HG03460 (cell line): ENCODE measurements around the gene RABL6.
A peak's percentile ranks its signal among the peaks of the same experiment; 100 is the strongest.
"Not testable (repeated sequence)": the region's sequence is repeated elsewhere in the genome, so short reads cannot be mapped to it uniquely, and the experiment has no call there.

Source experiments
- ATAC-seq: cut with Tn5 transposase; IDR thresholded peaks from one replicate; pipeline ENCODE4 v1.9.1; 2021; ENCODE audit not compliant: unreplicated experiment

RABL6 gene

DNA sequence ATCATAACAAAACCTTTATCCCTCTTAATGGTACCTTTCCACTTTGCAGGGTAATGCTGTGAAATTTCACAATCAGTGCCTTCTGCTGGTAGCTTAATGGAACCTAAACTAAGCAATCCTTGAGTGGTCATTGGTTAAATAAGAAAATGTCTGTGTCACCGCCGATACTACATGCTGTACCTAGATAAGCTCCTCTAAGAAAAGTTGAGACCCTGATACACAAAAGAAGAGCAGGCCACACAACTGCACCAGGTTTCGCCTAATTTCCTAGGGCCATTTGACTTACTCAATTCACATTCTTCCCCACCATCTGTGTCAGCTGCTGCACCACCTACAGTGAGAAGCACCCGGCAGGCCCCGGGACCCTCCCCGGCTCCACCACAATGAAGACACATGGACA, 67.4 kb downstream of the RABL6 start:
- ATAC-seq: no peak

DNA sequence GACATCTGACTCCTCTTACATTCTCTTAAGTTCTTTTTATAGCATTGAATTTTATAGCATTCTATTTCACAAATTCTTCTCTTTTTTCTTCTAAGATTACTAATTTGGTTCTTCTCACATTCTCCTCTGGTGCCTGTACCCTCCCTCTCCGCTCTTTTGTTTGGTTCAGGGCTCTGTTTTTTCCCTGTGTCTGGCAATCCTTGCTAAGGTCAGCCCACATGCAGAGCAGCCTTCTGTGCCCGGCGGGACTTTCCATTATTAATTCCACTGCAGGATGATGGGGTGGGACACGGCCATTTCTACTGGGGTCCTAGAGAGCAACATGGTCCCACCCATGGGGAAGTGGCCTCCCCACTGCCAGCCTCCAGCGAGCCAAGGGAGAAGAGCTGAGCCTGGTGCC, 68.7 kb downstream of the RABL6 start:
- no peak for ATAC-seq

DNA sequence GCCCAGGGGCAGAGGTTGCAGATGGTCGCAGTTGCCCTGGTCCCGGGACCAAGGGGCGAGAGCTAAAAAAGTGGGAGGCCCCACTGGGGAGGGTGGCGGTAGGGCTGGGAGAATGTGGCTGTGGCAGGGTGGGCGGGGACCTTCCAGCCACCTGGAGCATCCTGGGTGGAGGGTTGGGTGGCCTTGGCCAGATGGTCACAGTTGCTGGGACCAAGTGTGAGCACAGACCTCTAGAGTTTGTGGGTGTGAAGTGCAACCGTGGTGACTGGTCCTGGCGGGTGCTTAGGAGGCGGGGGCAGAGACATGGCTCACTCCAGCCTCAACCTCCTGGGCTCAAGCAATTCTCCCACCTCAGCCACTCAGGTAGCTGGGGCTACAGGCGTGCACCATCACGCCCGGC, 72.9 kb downstream of the RABL6 start:
- no peak for ATAC-seq

DNA sequence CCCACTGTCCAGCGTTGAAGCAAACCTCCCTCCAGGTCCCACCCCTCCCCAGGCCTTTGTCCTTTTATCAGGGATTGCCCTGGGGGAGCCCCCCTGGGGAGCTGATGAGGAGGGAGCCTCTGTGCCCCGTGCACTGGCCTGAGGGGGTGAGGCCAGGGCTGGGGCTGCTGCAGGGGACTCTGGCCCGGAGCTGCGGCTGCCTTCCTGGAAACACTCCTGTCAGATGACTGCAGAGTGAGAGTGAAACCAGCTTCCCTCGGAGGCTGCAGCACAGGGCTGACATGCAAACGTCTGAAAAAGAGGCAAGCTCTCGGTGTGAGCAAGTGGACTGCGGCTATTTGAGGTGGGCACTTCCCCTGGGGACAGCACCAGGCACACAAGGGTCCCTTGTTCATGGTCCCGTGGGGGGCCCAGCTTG, 74.0 kb downstream of the RABL6 start:
- ATAC-seq: peak; percentile 41

DNA sequence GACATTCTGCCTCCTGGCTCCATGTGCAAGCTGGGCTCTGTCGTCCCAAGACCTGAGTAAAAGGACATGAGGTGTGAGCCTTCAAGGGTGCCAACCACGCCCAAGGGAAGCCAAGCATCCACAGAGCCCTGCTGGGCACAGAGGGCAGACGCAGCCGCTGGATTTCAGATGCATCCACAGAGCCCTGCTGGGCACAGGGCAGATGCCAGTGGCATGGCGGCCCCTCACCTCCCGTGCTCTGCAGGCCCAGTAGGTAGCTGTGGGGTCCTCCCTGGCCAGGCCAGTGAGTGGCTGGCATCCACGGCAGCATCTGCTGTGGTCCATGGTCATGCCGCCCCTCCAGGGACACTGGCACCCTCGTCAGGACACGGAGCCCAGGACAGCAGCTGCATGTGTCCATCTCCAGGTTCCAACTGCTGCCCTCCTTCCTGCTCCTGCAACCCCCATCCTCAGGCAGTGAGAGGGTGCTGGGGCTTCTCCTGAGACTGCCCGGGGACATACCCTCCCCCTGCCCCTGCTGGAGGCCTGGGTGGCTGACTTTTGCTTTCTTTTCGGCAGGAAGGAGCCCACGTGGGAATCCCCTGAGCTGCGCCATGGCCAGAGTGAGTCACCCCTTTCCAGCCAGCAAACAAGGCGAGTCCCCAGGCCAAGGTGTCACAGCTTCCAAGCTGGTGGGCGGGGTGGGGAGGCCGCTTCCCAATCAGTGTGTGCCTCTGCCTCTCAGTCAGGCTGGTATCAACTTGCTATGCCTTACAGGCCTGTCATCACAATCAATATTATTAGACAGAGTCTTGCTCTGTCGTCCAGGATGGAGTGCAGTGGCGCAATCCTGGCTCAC, 74.6 kb downstream of the RABL6 start:
- ATAC-seq: peak; percentile 30

DNA sequence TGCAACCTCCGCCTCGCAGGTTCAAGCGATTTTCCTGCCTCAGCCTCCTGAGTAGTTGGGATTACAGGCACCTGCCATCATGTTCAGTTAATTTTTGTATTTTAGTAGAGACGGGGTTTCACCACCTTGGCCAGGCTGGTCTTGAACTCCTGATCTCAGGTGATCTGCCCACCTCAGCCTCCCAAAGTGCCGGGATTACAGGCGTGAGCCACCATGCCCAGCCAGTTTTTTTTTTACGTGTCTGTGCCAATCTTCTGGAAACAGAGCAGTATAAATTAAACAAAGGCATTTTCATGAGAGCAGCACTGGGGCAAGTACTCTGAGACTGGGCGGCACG, 75.2 kb downstream of the RABL6 start:
- ATAC-seq: not testable (repeated sequence)

DNA sequence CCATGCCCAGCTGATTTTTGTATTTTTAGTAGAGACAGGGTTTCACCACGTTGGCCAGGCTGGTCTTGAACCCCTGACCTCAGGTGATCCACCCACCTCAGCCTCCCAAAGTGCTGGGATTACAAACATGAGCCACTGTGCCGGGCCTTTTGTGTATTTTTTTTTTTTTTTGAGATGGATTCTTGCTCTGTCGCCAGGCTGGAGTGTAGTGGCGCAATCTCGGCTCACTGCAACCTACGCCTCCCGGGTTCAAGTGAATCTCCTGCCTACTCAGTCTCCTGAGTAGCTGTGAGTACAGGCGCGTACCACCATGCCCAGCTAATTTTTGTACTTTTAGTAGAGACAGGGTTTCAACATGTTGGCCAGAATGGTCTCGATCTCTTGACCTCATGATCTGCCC, 75.9 kb downstream of the RABL6 start:
- ATAC-seq: not testable (repeated sequence)

DNA sequence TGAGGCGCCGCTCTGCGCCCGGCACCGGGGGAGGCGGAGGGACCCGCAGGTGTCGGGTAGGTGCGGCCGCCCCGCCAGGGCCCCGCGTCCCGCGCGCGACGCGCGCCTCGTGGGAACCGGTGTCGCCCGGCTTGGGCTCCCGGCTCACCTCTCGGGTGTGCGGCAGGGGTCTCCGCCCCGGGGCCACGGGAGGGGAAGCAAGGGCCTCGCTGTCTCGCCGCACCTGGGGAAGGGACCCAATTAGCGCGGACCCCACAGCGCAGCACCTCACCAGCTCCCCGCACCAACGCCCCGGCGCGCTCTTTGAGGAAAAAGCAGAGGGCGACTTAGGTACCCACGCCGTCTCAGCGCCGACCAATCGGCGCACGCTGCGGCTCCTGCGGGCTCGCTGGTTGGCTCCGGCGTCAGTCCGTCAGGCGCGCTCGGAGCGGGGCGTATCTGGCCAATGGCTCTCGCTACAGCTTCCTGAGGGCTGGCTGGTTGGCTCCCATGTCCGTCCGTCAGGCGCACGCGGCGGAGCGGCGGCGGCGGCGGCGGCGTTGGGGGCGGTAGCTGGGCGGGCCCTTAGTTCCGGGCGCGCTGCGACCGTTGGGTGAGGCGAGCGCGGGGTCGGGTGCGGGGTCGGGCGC, 78.3 kb downstream of the RABL6 start, which contains the start of gene TRAF2:
Gene TRAF2 (plus strand): TSS at position 567 of the 629 bp plus-strand sequence. CDS start 12,225 bp downstream, outside the sequence.
- peak; percentile 77 for ATAC-seq

DNA sequence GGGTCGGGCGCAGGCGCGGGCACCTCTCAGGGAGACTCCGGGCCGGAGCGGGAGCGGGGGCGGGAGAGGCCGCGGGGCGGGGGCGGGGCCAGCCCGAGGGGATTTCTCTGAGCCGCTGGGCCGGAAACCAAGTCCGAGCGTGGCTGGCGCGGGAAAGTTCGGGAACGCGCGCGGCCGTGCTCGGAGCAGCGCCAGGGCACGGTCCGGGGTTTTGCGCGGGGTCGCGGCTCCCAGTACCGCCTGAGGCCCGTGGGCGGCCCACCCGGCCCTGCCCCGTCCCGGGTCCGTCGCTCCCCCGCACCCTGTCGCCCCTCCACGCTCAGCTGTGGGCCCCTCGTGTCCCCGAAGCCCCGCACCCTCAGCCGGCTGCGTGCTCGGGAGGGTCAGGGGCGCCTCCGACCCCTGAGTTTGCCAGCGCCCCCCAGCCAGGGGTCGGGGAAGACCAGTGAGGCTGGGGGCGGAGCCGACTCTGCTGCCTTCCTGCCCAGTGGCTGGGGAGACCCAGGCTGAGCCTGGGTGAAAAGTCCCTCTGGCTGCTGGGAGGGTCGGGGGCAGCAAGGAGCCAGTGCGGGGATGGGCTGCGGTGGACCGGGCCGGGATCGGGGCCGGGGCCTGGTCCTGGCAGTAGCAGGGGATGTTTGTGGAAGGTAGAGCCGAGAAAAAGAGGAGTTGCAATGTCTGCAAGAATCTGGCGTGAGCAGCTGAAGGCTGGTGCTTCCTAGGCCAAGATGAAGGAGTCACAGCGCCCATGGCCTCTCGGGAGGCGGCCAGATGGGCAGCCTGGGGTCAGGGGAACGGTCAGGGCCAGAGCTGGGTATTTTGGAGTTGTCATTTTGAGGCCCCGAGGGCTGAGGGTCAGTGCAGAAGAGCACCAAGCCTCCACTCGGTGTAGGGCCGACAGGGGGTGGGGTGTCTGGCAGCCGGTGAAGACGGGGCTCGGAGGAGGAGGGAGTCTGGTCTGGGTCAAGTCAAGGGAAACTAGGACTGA, 79.2 kb downstream of the RABL6 start:
- ATAC-seq: peak; percentile 34

DNA sequence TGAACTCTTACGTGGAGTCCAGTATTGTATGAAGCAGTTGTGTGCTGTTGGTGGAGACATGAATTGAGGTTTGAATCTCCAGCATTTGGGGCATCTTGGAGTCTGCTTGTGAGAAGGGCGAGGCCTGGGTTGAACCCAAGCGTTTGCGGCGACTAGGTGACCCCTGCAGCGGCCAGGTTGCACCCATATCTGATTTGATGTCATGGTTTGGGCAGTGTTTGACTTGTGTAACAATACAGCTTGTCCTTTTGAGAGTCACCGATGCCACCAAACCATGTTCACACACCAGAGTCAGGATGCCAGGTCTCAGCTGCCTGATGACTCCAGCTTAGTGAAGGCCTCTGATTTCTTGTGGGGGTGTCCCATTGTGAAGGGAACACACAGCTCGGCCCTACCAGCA, 80.7 kb downstream of the RABL6 start:
- ATAC-seq: no peak

DNA sequence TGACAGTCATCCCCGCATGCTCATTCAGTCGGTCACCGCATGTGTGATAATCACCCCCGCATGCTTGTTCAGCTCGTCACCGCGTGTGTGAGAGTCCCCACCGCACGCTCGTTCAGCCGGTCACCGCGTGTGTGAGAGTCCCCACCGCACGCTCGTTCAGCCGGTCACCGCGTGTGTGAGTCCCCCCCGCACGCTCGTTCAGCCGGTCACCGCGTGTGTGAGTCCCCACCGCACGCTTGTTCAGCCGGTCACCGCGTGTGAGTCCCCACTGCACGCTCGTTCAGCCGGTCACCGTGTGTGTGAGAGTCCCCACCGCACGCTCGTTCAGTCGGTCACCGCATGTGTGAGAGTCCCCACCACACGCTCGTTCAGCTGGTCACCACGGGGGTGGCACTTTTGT, 82.1 kb downstream of the RABL6 start:
- ATAC-seq: no peak

DNA sequence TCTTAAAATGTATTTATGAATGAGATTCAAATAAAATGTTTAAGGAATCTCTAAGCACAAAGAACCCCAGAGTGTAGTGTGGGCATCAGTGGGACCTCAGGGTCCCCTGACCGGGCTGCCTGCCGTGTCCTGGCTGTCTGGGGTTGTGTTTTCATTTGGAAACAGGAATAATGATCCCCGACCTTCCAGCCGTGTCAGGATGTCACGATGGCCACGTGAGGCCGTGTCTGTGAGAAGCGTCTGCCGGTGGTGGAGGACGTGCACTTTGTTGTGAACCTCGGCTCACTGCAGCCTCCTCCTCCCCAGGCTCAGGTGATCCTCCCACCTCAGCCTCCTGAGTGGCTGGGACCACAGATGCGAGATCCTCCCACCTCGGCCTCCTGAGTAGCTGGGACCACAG, 82.9 kb downstream of the RABL6 start:
- ATAC-seq: no peak
